Amygdala (tissue), 56 donors: ENCODE data around the gene GOLGA6L22.
"Not testable (repeated sequence)": the region's sequence is repeated elsewhere in the genome, so short reads cannot be mapped to it uniquely, and the experiment has no call there.

Experiments used
- DNase-seq, 56 donors: peaks; one replicate each; lab custom pipeline; 2025; lab: John Stamatoyannopoulos, UW

GOLGA6L22 gene

GRCh38 chr15:22458603-22459002, at the start of gene GOLGA6L22:
TSS of gene GOLGA6L22 (plus strand) at chr15:22458903. CDS start at chr15:22458994, 91 bp downstream.
- DNase-seq, result not testable (repeated sequence)

GRCh38 chr15:22417288-22417687, 41.4 kb upstream of the GOLGA6L22 start:
- DNase-seq, result not testable (repeated sequence)

- not testable (repeated sequence) for DNase-seq
These were observed 40.9 kb upstream of the GOLGA6L22 start for GRCh38 chr15:22417795-22418194.

- not testable (repeated sequence) for DNase-seq
These were observed 40.5 kb upstream of the GOLGA6L22 start for GRCh38 chr15:22418212-22418611.

- not testable (repeated sequence) for DNase-seq
These were observed 40.0 kb upstream of the GOLGA6L22 start for GRCh38 chr15:22418666-22419065.

GRCh38 chr15:22420340-22420739, 38.4 kb upstream of the GOLGA6L22 start:
- not testable (repeated sequence) for DNase-seq

GRCh38 chr15:22429426-22429825, 29.3 kb upstream of the GOLGA6L22 start:
- DNase-seq, result not testable (repeated sequence)

GRCh38 chr15:22431687-22432086, 27.0 kb upstream of the GOLGA6L22 start:
- DNase-seq, result not testable (repeated sequence)

- DNase-seq, result not testable (repeated sequence)
These were observed 35.9 kb downstream of the GOLGA6L22 start for GRCh38 chr15:22494490-22495113.

GRCh38 chr15:22497200-22497599, 38.5 kb downstream of the GOLGA6L22 start:
- DNase-seq, result not testable (repeated sequence)

GRCh38 chr15:22498220-22498925, 39.7 kb downstream of the GOLGA6L22 start:
- not testable (repeated sequence) for DNase-seq

- DNase-seq, result not testable (repeated sequence)
These were observed 43.6 kb downstream of the GOLGA6L22 start for GRCh38 chr15:22502272-22502671.

GRCh38 chr15:22506959-22507358, 48.3 kb downstream of the GOLGA6L22 start:
- not testable (repeated sequence) for DNase-seq

- DNase-seq, result not testable (repeated sequence)
These were observed 57.4 kb downstream of the GOLGA6L22 start for GRCh38 chr15:22516140-22516539.
